Measurements from ENCODE around the gene COPG1.

- TF ChIP-seq EZH2 (IDR thresholded peaks at IDR 0.05; ENCODE audit: borderline replicate concordance, insufficient read depth, low read depth, low read length, poor library complexity, severe bottlenecking) = no peak
- no peak for TF ChIP-seq CTCF (IDR thresholded peaks at IDR 0.05)
These were observed 71.5 kb downstream of the COPG1 start for GRCh38 chr3:129320825-129321487.
